NT2/D1 (cell line): ENCODE measurements around the gene FBLIM1.

ENCODE experiments used
- YY1 ChIP-seq: IDR thresholded peaks from 2 replicates; pipeline ENCODE4 v1.6.1; 2011; ENCODE audit not compliant: insufficient read length, insufficient read depth
- ZNF274 ChIP-seq: IDR thresholded peaks from 2 replicates; pipeline ENCODE4 v1.6.1; 2011; ENCODE audit warnings: mild to moderate bottlenecking, low read depth, low read length

GRCh38 chr1:15744122-15744679, 14.4 kb upstream of the FBLIM1 start:
- TF ChIP-seq ZNF274: no peak
- no peak for TF ChIP-seq YY1
